OCI-LY3 (cell line): ENCODE data around the gene PRDM7.

Experiments
- H2AFZ ChIP-seq: fragments of 200-600, 300-600 bp; shearing (Covaris generic); 2 replicates; pipeline ENCODE4 v1.6.0; 2014; ENCODE audit warnings: antibody characterized with exemption, low read depth, low read length
- H3K27ac ChIP-seq: fragments of 200-600, 300-600 bp; sonication (generic); 2 replicates; pipeline ENCODE4 v1.5.1; 2014; ENCODE audit warnings: mild to moderate bottlenecking, low read length, moderate library complexity, mixed read lengths
- H3K27me3 ChIP-seq: fragments of 200-600, 300-600 bp; sonication (generic); 2 replicates; pipeline ENCODE4 v1.6.1; 2014; ENCODE audit warnings: low read depth, low read length, mixed read lengths
- H3K36me3 ChIP-seq: fragments of 200-600, 300-600 bp; sonication (generic); replicated peaks from 2 replicates; pipeline ENCODE3; 2014; ENCODE audit warnings: low read depth, low read length, mixed read lengths
- H3K4me1 ChIP-seq: fragments of 300-600, 200-600 bp; sonication (generic); 2 replicates; pipeline ENCODE4 v1.6.1; 2014; ENCODE audit warnings: low read length, mixed read lengths
- H3K4me2 ChIP-seq: fragments of 200-600, 300-600 bp; sonication (generic); 2 replicates; pipeline ENCODE4 v1.6.1; 2014; ENCODE audit warnings: low read length, mixed read lengths
- H3K4me3 ChIP-seq: fragments of 300-600, 200-600 bp; sonication (generic); 2 replicates; pipeline ENCODE4 v1.5.1; 2014; ENCODE audit warnings: antibody characterized with exemption, mild to moderate bottlenecking, low read length, moderate library complexity
- H3K79me2 ChIP-seq: fragments of 300-600, 200-600 bp; shearing (Covaris generic); 2 replicates; pipeline ENCODE4 v1.6.1; 2014; ENCODE audit warnings: mild to moderate bottlenecking, low read length, mixed read lengths
- H3K9ac ChIP-seq: fragments of 300-600, 200-600 bp; shearing (Covaris generic); 2 replicates; pipeline ENCODE4 v1.6.0; 2014; ENCODE audit warnings: mild to moderate bottlenecking, low read length, moderate library complexity
- H3K9me3 ChIP-seq: fragments of 200-600, 300-600 bp; shearing (Covaris generic); 2 replicates; pipeline ENCODE4 v1.6.1; 2014; ENCODE audit warnings: low read length, mixed read lengths; ENCODE audit not compliant: insufficient read depth
- H4K20me1 ChIP-seq: fragments of 200-600, 300-600 bp; sonication (generic); 2 replicates; pipeline ENCODE4 v1.6.1; 2016; ENCODE audit warnings: low read length, mixed read lengths; ENCODE audit not compliant: insufficient read depth
- CTCF ChIP-seq: fragments of 200-600, 300-600 bp; sonication (generic); IDR thresholded peaks from 2 replicates; pipeline ENCODE4 v1.5.1; 2014; ENCODE audit warnings: antibody characterized with exemption, low read length, low read depth
- EZH2phosphoT487 ChIP-seq: fragments of 200-600 bp; shearing (Covaris generic); IDR thresholded peaks from 2 replicates; pipeline ENCODE4 v1.6.1; 2018; ENCODE audit warnings: antibody characterized with exemption, mixed run types, low read depth

The PRDM7 gene

GRCh38 chr16:90046971-90047713, 30.0 kb downstream of the PRDM7 start:
- Histone ChIP-seq H3K36me3 (no peaks in the 10 kb centered on the region), H3K9ac (no peak overlapping the region), H3K4me2 (no peak overlapping the region), H3K79me2 (no peaks in the 10 kb centered on the region), H3K4me1 (no peaks in the 10 kb centered on the region), H4K20me1 (no peaks in the 10 kb centered on the region), H3K27ac (no peak overlapping the region), H3K27me3 (no peaks in the 10 kb centered on the region), H3K9me3 (no peaks in the 10 kb centered on the region), H3K4me3 (no peak overlapping the region), H2AFZ (no peak overlapping the region)
- TF ChIP-seq EZH2phosphoT487 = no peak
- no peak for TF ChIP-seq CTCF

GRCh38 chr16:90046122-90046970, 30.8 kb downstream of the PRDM7 start:
- Histone ChIP-seq H3K9ac (no peak overlapping the region), H3K27ac (no peak overlapping the region), H4K20me1 (no peaks in the 10 kb centered on the region), H2AFZ (no peak overlapping the region), H3K4me3 (no peak overlapping the region), H3K4me1 (no peaks in the 10 kb centered on the region), H3K79me2 (no peaks in the 10 kb centered on the region), H3K27me3 (no peaks in the 10 kb centered on the region), H3K9me3 (no peaks in the 10 kb centered on the region), H3K4me2 (no peak overlapping the region), H3K36me3 (no peaks in the 10 kb centered on the region)
- TF ChIP-seq EZH2phosphoT487 (no peak), CTCF (no peak)

DNA sequence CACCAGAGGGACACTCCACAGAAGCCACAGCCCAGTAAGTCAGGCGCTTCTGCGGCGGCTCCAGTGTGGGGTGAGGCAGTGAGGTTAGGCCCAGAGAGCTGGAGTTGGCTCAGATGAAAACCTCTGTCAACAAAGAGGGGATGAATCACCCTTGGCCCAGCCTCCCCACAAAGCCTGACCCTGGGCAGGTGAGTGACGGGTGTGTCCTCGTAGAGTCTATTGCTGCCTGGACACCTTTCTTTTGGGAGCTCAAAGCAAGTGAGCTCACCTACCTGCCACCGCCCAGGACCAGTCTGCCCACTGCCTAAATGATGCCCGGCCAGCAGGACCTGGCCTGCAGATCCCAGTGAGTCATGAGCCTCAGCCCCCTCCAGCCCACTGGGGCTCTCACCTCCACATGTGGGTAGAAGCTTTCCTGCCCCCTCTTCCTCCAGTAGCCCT, 33.0 kb downstream of the PRDM7 start:
- no peak overlapping the region for H2AFZ ChIP-seq
- H4K20me1 ChIP-seq = no peaks in the 10 kb centered on the region
- H3K27me3 ChIP-seq = no peaks in the 10 kb centered on the region
- no peak overlapping the region for H3K4me2 ChIP-seq
- H3K27ac ChIP-seq = no peak overlapping the region
- TF ChIP-seq CTCF (no peak), EZH2phosphoT487 (no peak)
- H3K4me1 ChIP-seq = no peaks in the 10 kb centered on the region
- no peak overlapping the region for H3K9ac ChIP-seq
- H3K36me3 ChIP-seq = no peaks in the 10 kb centered on the region
- no peaks in the 10 kb centered on the region for H3K9me3 ChIP-seq
- no peak overlapping the region for H3K4me3 ChIP-seq
- H3K79me2 ChIP-seq = no peaks in the 10 kb centered on the region

DNA sequence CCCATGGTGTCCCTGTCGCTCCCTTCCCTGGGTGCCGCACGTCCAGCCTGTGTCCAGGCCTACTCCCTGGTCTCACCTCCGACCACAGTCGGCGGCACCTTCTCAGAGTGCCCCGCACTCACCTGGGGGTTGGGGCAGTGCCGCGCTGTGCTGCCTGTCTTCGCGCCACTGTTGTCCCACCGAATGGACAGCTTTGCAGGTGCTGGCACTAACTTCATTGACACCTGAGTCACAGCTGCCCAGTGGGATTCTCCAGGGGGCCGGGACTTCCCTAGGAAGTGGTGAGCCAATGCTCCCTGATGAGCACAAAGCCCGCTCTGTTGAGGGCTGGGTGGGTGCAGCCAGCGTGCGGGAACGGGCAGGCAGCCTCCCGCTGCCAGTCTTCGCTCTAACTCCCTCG, 33.6 kb downstream of the PRDM7 start:
- Histone ChIP-seq H3K9ac (no peak overlapping the region), H3K4me3 (no peak overlapping the region), H3K4me2 (no peak overlapping the region), H3K36me3 (no peaks in the 10 kb centered on the region), H4K20me1 (no peaks in the 10 kb centered on the region), H3K79me2 (no peaks in the 10 kb centered on the region), H3K4me1 (no peaks in the 10 kb centered on the region), H3K27ac (no peak overlapping the region), H2AFZ (no peak overlapping the region), H3K27me3 (no peaks in the 10 kb centered on the region), H3K9me3 (no peaks in the 10 kb centered on the region)
- TF ChIP-seq CTCF (no peak), EZH2phosphoT487 (no peak)
